Left lung (tissue), 10 donors: Measurements from ENCODE around the gene CCBE1. TPM values are rescaled to one million over a fixed set of nuclear protein-coding genes. Genes with fewer than 3 reads are reported as not detected.

Experiments used
- ATAC-seq: fragments of 200-7000 bp; cut with Tn5 transposase; one replicate; pipeline ENCODE4 v1.9.1; 2020; ENCODE audit warnings: moderate library complexity
- DNase-seq, 4 donors: peaks; one replicate each; pipeline ENCODE4 v3.0.0-alpha.2; 2013 to 2020
- H3K27ac ChIP-seq, 2 donors: fragments of 200-600 bp; sonication (generic) in 1 of 2; one replicate each; pipeline versions ENCODE4 v1.5.0 to v1.8.0; 2020 to 2021
- H3K27me3 ChIP-seq, 2 donors: fragments of 200-600 bp; sonication (generic) in 1 of 2; one replicate each; pipeline versions ENCODE4 v1.5.0 to v1.8.0; 2020 to 2021
- H3K36me3 ChIP-seq, 2 donors: fragments of 200-600 bp; sonication (generic) in 1 of 2; one replicate each; pipeline versions ENCODE4 v1.5.0 to v1.8.0; 2020 to 2021
- H3K4me1 ChIP-seq, 2 donors: fragments of 200-600 bp; one replicate each; pipeline ENCODE4 v1.8.0; 2021
- H3K4me3 ChIP-seq, 2 donors: fragments of 200-600 bp; sonication (generic) in 1 of 2; one replicate each; pipeline versions ENCODE4 v1.5.0 to v1.8.0; 2020 to 2021; ENCODE audit warnings: mild to moderate bottlenecking in 1 of 2
- H3K9me3 ChIP-seq, 2 donors: fragments of 200-600 bp; sonication (generic) in 1 of 2; one replicate each; pipeline versions ENCODE4 v1.5.0 to v1.8.0; 2020 to 2021
- intact Hi-C, 2 donors: fragments of 100-400 bp; cut with DNase I; formaldehyde crosslinking; loops; one replicate each; pipeline versions ENCODE4 v1.11.2 to v1.14.2; 2022
- polyA plus RNA-seq, 6 donors: library from polyadenylated mRNA; unstranded; fragments of 120-200 nt; gene quantifications; one replicate each; pipeline ENCODE4 v1.2.1, GENCODE V29; 2013; ENCODE audit not compliant: insufficient read length in 6 of 6
- total RNA-seq, 2 donors: library from RNA; stranded (reverse); fragmentation: NEBNext Ultra II Directional; extraction: Animal tissue kit (Norgen Biotek cat#: 25700); gene quantifications; one replicate each; pipeline ENCODE4 v1.2.1, GENCODE V29; 2021
- TF ChIP-seq, protein P1 (sequence below), 2 donors: fragments of 200-600 bp; sonication (generic) in 1 of 2; IDR thresholded peaks; one replicate each; pipeline versions ENCODE4 v1.5.0 to v1.8.0; 2021; ENCODE audit warnings: antibody characterized with exemption in 2 of 2
- donor health status: DM: no; HTN: yes; CAD: no.
- donor health status: DM: no; HTN: no; CAD: no.

The CCBE1 gene
- total and polyA plus RNA-seq, 8 donors = 16.0 to 96.5 (median 84.1) TPM

DNA sequence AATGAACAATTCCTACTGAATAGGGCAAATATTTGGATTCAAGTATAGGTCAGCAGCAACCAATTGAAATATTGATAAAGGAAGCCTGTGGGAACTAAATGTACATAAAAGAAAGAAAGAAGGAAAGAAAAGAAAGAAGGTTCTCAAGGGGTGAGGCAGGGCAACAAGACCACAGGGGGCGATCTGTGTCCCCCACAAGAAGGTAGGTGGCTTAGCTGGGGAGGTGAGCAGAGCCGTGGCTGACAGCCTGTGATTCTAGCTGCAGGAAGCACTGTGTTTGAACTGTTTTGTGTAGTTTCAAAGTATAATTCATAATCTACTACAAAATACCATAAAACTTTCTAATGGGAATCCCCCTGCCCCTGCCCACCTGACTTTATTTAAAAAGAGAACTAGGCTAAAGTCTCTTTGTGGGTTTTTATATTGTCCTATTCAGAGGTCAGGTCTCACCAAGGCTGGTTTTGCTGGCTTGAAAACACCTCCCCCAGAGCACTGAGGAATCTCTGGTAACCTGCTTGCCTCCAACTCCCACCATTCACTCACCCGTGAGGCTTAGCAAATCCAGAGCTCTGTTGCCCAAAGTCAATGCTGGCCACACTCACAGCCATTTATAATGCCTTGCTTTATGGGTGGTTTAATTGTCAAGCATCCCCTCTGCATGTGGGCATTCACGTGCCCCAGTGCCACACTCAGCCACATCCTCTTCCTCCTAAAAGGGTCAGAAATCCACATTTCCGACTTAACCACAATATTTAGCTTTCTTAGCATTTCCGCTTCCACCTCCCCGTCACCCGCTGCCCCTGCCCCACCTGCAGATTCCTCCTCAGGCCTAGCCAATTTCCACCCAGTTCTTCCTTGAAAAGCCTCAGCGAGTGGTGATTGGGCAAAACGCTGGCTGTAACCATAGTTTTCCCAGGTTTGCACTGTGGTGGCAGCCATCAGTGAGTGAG lies 301.7 kb downstream of the CCBE1 start:
- TF ChIP-seq, protein P1, sequence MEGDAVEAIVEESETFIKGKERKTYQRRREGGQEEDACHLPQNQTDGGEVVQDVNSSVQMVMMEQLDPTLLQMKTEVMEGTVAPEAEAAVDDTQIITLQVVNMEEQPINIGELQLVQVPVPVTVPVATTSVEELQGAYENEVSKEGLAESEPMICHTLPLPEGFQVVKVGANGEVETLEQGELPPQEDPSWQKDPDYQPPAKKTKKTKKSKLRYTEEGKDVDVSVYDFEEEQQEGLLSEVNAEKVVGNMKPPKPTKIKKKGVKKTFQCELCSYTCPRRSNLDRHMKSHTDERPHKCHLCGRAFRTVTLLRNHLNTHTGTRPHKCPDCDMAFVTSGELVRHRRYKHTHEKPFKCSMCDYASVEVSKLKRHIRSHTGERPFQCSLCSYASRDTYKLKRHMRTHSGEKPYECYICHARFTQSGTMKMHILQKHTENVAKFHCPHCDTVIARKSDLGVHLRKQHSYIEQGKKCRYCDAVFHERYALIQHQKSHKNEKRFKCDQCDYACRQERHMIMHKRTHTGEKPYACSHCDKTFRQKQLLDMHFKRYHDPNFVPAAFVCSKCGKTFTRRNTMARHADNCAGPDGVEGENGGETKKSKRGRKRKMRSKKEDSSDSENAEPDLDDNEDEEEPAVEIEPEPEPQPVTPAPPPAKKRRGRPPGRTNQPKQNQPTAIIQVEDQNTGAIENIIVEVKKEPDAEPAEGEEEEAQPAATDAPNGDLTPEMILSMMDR (IDR thresholded peaks at IDR 0.05) = no peak
- Histone ChIP-seq H3K9me3 (no peaks in the 10 kb centered on the region), H3K4me1 (no peaks in the 10 kb centered on the region), H3K27me3 (peaks cover 0 to 15% of the 10 kb centered on the region in 2 donors), H3K27ac (no peak overlapping the region), H3K4me3 (no peak overlapping the region), H3K36me3 (no peaks in the 10 kb centered on the region)
- DNase-seq (no peak), ATAC-seq (no peak)
- intact Hi-C loops = no loop called here

- no peak overlapping the region for H3K4me3 ChIP-seq
- ATAC-seq (no peak), DNase-seq (no peak)
- H3K27ac ChIP-seq = no peak overlapping the region
- H3K4me1 ChIP-seq = no peaks in the 10 kb centered on the region
- intact Hi-C loops = no loop called here
- H3K27me3 ChIP-seq = peaks cover 0 to 15% of the 10 kb centered on the region in 2 donors
- H3K36me3 ChIP-seq = no peaks in the 10 kb centered on the region
- H3K9me3 ChIP-seq = no peaks in the 10 kb centered on the region
- TF ChIP-seq, protein P1 (IDR thresholded peaks at IDR 0.05) = no peak
These were observed 303.8 kb downstream of the CCBE1 start for GRCh38 chr18:59393381-59393780.

GRCh38 chr18:59388817-59389216 lies 308.4 kb downstream of the CCBE1 start:
- Histone ChIP-seq H3K27me3 (peaks cover 0 to 2% of the 10 kb centered on the region in 2 donors), H3K36me3 (no peaks in the 10 kb centered on the region), H3K9me3 (no peaks in the 10 kb centered on the region), H3K4me1 (no peaks in the 10 kb centered on the region), H3K4me3 (no peak overlapping the region), H3K27ac (no peak overlapping the region)
- ATAC-seq (no peak), DNase-seq (no peak)
- TF ChIP-seq, protein P1 (IDR thresholded peaks at IDR 0.05) = no peak
- intact Hi-C loops = no loop called here

GRCh38 chr18:59387687-59388565 lies 309.3 kb downstream of the CCBE1 start:
- H3K4me1 ChIP-seq = no peaks in the 10 kb centered on the region
- H3K36me3 ChIP-seq = no peaks in the 10 kb centered on the region
- H3K27ac ChIP-seq = no peak overlapping the region
- DNase-seq (no peak), ATAC-seq (no peak)
- TF ChIP-seq, protein P1 (IDR thresholded peaks at IDR 0.05) = no peak
- no peak overlapping the region for H3K4me3 ChIP-seq
- no peaks in the 10 kb centered on the region for H3K9me3 ChIP-seq
- H3K27me3 ChIP-seq = no peaks in the 10 kb centered on the region
- intact Hi-C loops = no loop called here
